HepG2 (cell line): Measurements from ENCODE around the gene UBE2D4.

ENCODE experiments used
- CBX2 ChIP-seq, 2 experiments: fragments of 200-600 bp in 1 of 2; sonication (generic); formaldehyde crosslinking in 1 of 2; IDR thresholded peaks; 2 replicates each; pipeline versions ENCODE4 v1.7.0 to v1.8.1; 2018 to 2022; ENCODE audit warnings: low read depth in 2 of 2, low read length in 1 of 2, mild to moderate bottlenecking in 1 of 2, missing genetic modification reagents in 1 of 2
- ERF ChIP-seq: IDR thresholded peaks from 2 replicates; pipeline ENCODE4 v1.6.1; 2018; ENCODE audit warnings: missing biosample characterization, missing genetic modification reagents
- HNRNPL ChIP-seq: fragments of 200-400 bp; formaldehyde crosslinking; IDR thresholded peaks from 2 replicates; pipeline ENCODE4 v1.6.1; 2017; ENCODE audit warnings: mild to moderate bottlenecking, low read depth, low read length
- SAP130 ChIP-seq: IDR thresholded peaks from 2 replicates; pipeline ENCODE4 v1.6.1; 2016; ENCODE audit warnings: low read depth
- SIX4 ChIP-seq: sonication (generic); formaldehyde crosslinking; IDR thresholded peaks from 2 replicates; pipeline ENCODE4 v1.4.0; 2020; ENCODE audit warnings: missing genetic modification reagents
- YY1 ChIP-seq: IDR thresholded peaks from 2 replicates; pipeline ENCODE4 v1.6.1; 2011; ENCODE audit warnings: low read length, low read depth, moderate library complexity, mild to moderate bottlenecking; ENCODE audit not compliant: insufficient read depth, insufficient replicate concordance
- ZNF432 ChIP-seq: sonication (generic); formaldehyde crosslinking; IDR thresholded peaks from 2 replicates; pipeline ENCODE4 v1.5.0; 2020; ENCODE audit warnings: missing genetic modification reagents, mild to moderate bottlenecking, borderline replicate concordance
- ZNF563 ChIP-seq: sonication (generic); formaldehyde crosslinking; IDR thresholded peaks from 2 replicates; pipeline ENCODE4 v1.8.0; 2022; ENCODE audit warnings: mild to moderate bottlenecking, moderate library complexity, missing genetic modification reagents
- ZNF747 ChIP-seq: sonication (generic); formaldehyde crosslinking; IDR thresholded peaks from 2 replicates; pipeline ENCODE4 v1.8.1; 2023; ENCODE audit warnings: missing genetic modification reagents, mild to moderate bottlenecking, borderline replicate concordance
- TF ChIP-seq, protein P1 (sequence below): sonication (generic); formaldehyde crosslinking; IDR thresholded peaks from 2 replicates; pipeline ENCODE4 v1.4.0; 2020; ENCODE audit warnings: missing genetic modification reagents
- TF ChIP-seq, protein P2 (sequence below): IDR thresholded peaks from 2 replicates; pipeline ENCODE4 v1.6.1; 2016; ENCODE audit warnings: missing compliant biosample characterization, missing genetic modification reagents, borderline replicate concordance
- TF ChIP-seq, protein P3 (sequence below): sonication (generic); formaldehyde crosslinking; IDR thresholded peaks from 2 replicates; pipeline ENCODE4 v1.5.0; 2020; ENCODE audit warnings: mild to moderate bottlenecking, missing genetic modification reagents, moderate library complexity

DNA sequence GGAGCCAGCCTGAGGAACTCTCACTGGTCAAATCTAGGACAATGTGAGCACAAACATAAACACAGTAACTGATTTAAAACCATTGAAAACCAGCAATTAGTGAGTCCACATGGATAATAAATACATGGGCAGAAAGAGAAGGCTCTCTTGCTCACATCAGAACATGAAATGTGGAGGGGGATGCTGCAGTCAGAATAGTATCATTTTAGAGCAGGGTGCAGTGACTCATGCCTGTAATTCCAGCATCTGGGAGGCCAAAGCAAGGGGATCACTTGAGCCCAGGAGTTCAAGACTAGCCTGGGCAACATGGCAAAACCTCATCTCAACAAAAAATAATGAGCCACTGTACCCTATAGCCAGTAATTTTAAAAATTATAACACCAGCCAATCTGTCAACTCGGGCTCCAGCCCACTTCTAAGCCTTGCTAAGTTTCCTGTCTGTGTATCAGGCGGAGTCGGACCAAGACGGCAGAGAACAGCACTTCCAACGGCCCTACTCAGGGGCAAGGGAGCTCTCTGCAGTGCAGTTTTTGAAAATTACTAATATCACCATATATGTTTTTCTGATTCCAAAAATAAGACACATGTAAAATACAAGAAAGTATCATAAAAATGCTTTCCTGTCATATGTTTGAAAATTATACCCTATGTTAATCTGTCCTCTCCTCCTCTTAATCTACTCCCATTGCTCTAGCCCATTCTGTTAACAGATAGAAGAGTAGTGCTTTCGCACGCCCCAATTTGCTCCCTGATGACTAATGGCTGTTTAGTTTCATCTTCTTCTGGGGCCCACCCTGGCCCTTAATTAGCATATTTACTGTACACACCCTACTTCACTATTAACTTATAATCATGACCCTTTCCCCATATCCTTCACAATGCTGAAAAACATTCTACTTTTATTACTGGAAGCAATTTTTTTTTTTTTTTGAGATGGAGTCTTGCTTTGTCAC lies 37.0 kb upstream of the UBE2D4 start:
- TF ChIP-seq, protein P1, sequence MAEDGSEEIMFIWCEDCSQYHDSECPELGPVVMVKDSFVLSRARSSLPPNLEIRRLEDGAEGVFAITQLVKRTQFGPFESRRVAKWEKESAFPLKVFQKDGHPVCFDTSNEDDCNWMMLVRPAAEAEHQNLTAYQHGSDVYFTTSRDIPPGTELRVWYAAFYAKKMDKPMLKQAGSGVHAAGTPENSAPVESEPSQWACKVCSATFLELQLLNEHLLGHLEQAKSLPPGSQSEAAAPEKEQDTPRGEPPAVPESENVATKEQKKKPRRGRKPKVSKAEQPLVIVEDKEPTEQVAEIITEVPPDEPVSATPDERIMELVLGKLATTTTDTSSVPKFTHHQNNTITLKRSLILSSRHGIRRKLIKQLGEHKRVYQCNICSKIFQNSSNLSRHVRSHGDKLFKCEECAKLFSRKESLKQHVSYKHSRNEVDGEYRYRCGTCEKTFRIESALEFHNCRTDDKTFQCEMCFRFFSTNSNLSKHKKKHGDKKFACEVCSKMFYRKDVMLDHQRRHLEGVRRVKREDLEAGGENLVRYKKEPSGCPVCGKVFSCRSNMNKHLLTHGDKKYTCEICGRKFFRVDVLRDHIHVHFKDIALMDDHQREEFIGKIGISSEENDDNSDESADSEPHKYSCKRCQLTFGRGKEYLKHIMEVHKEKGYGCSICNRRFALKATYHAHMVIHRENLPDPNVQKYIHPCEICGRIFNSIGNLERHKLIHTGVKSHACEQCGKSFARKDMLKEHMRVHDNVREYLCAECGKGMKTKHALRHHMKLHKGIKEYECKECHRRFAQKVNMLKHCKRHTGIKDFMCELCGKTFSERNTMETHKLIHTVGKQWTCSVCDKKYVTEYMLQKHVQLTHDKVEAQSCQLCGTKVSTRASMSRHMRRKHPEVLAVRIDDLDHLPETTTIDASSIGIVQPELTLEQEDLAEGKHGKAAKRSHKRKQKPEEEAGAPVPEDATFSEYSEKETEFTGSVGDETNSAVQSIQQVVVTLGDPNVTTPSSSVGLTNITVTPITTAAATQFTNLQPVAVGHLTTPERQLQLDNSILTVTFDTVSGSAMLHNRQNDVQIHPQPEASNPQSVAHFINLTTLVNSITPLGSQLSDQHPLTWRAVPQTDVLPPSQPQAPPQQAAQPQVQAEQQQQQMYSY (CRISPR knock-in tag) = no peak
- TF ChIP-seq SAP130 = no peak
- TF ChIP-seq, protein P2, sequence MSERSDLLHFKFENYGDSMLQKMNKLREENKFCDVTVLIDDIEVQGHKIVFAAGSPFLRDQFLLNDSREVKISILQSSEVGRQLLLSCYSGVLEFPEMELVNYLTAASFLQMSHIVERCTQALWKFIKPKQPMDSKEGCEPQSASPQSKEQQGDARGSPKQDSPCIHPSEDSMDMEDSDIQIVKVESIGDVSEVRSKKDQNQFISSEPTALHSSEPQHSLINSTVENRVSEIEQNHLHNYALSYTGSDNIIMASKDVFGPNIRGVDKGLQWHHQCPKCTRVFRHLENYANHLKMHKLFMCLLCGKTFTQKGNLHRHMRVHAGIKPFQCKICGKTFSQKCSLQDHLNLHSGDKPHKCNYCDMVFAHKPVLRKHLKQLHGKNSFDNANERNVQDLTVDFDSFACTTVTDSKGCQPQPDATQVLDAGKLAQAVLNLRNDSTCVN (CRISPR knock-in tag) = no peak
- TF ChIP-seq, protein P3, sequence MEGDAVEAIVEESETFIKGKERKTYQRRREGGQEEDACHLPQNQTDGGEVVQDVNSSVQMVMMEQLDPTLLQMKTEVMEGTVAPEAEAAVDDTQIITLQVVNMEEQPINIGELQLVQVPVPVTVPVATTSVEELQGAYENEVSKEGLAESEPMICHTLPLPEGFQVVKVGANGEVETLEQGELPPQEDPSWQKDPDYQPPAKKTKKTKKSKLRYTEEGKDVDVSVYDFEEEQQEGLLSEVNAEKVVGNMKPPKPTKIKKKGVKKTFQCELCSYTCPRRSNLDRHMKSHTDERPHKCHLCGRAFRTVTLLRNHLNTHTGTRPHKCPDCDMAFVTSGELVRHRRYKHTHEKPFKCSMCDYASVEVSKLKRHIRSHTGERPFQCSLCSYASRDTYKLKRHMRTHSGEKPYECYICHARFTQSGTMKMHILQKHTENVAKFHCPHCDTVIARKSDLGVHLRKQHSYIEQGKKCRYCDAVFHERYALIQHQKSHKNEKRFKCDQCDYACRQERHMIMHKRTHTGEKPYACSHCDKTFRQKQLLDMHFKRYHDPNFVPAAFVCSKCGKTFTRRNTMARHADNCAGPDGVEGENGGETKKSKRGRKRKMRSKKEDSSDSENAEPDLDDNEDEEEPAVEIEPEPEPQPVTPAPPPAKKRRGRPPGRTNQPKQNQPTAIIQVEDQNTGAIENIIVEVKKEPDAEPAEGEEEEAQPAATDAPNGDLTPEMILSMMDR = no peak
- no peak for TF ChIP-seq ZNF747 (CRISPR knock-in tag)
- no peak for TF ChIP-seq CBX2 (IDR thresholded peaks at IDR 0.05; ENCODE audit: low read depth, low read length)
- no peak for TF ChIP-seq CBX2 (CRISPR knock-in tag; IDR thresholded peaks at IDR 0.05; ENCODE audit: low read depth)
- TF ChIP-seq ZNF432 = no peak
- TF ChIP-seq HNRNPL = no peak
- no peak for TF ChIP-seq SIX4 (CRISPR knock-in tag)
- TF ChIP-seq ZNF563 (CRISPR knock-in tag) = no peak
- no peak for TF ChIP-seq YY1
- TF ChIP-seq ERF (CRISPR knock-in tag) = no peak
